Measurements from ENCODE around the gene HSPBP1.

GRCh38 chr19:55285229-55285890 lies 5.5 kb upstream of the HSPBP1 start:
- TF ChIP-seq CTCF (IDR thresholded peaks at IDR 0.05) (no peak), POLR2A (IDR thresholded peaks at IDR 0.05; ENCODE audit: low read depth) (no peak)
